A549 (cell line): ENCODE results near the gene ARIH2. TPM values are rescaled to one million over a fixed set of nuclear protein-coding genes. Genes with fewer than 3 reads are reported as not detected.

ENCODE experiments used
- ATAC-seq, 2 experiments: fragments of 200-7000 bp in 1 of 2; fragments of >200 bp in 1 of 2; cut with Nextera tagmentation in 1 of 2; cut with Tn5 transposase in 1 of 2; 3 replicates each; pipeline versions ENCODE4 v1.8.0 to v1.9.1; 2018 to 2020; ENCODE audit warnings: mild to moderate bottlenecking in 1 of 2, moderate library complexity in 1 of 2
- CTCF ChIA-PET: fragments of 300-600 bp; sonication (Branson Sonifier 250); formaldehyde crosslinking; extraction: SDS; loops from one replicate; lab custom pipeline; 2021; ENCODE audit warnings: antibody characterized with exemption, inconsistent platforms; lab: Yijun Ruan, JAX
- POLR2A ChIA-PET: fragments of 350-600 bp; formaldehyde crosslinking; extraction: SDS; loops from one replicate; lab custom pipeline; 2021; ENCODE audit warnings: antibody characterized with exemption, inconsistent platforms; lab: Yijun Ruan, JAX
- DNase-seq, 2 experiments: peaks; one replicate each; pipeline versions ENCODE4 v3.0.0 to v3.0.0-alpha.2; 2011 to 2016; ENCODE audit warnings: low read depth in 1 of 2, low spot score in 1 of 2
- FAIRE-seq: peaks from 2 replicates; lab custom pipeline; 2011; peaks lifted over from hg19 to GRCh38; lab: Jason Lieb, UNC
- H3K27ac ChIP-seq, 2 experiments: fragments of >200 bp; sonication (Bioruptor Twin); formaldehyde crosslinking; 3 replicates each; pipeline ENCODE4 v1.5.1; 2016 to 2017
- H3K4me1 ChIP-seq: fragments of >200 bp; sonication (Bioruptor Twin); formaldehyde crosslinking; 3 replicates; pipeline ENCODE4 v1.6.1; 2016
- H3K4me2 ChIP-seq: fragments of >200 bp; sonication (Bioruptor Twin); formaldehyde crosslinking; 3 replicates; pipeline ENCODE4 v1.6.1; 2016
- H3K4me3 ChIP-seq: fragments of >200 bp; sonication (Bioruptor Twin); formaldehyde crosslinking; 3 replicates; pipeline ENCODE4 v1.5.1; 2016
- H3K9me3 ChIP-seq: fragments of >200 bp; sonication (Bioruptor Twin); formaldehyde crosslinking; 3 replicates; pipeline ENCODE4 v1.6.1; 2016
- CBX8 ChIP-seq: fragments of 200-600 bp; sonication (generic); IDR thresholded peaks from 2 replicates; pipeline ENCODE4 v1.6.1; 2016
- CEBPB ChIP-seq, 2 experiments: fragments of >200 bp in 1 of 2; sonication (Bioruptor Twin) in 1 of 2; formaldehyde crosslinking in 1 of 2; IDR thresholded peaks; 2 replicates each; pipeline ENCODE4 v1.6.1; 2012 to 2016
- CHD2 ChIP-seq: fragments of 150-350 bp; IDR thresholded peaks from 2 replicates; pipeline ENCODE4 v1.6.1; 2014; ENCODE audit warnings: low read length; ENCODE audit not compliant: partially characterized antibody
- EHF ChIP-seq: fragments of 250-450 bp; sonication (Bioruptor Pico); IDR thresholded peaks from 2 replicates; pipeline ENCODE4 v1.5.0; 2020; ENCODE audit warnings: mild to moderate bottlenecking
- EP300 ChIP-seq, 2 experiments: fragments of >200 bp; sonication (Bioruptor Twin); formaldehyde crosslinking; IDR thresholded peaks; 2 replicates in 1 of 2; 3 replicates in 1 of 2; pipeline ENCODE4 v1.6.1; 2016 to 2017
- FOSL2 ChIP-seq, 2 experiments: fragments of 450-650 bp in 1 of 2; fragments of >200 bp in 1 of 2; sonication (Bioruptor Twin) in 1 of 2; formaldehyde crosslinking; IDR thresholded peaks; 2 replicates each; pipeline versions ENCODE4 v1.5.0 to v1.6.1; 2016 to 2020; ENCODE audit warnings: mild to moderate bottlenecking in 1 of 2, moderate library complexity in 1 of 2
- FOXS1 ChIP-seq: fragments of 250-450 bp; sonication (Bioruptor Pico); IDR thresholded peaks from 2 replicates; pipeline ENCODE4 v1.5.0; 2020; ENCODE audit warnings: mild to moderate bottlenecking, moderate library complexity
- HEYL ChIP-seq: fragments of 250-450 bp; sonication (Bioruptor Pico); IDR thresholded peaks from 2 replicates; pipeline ENCODE4 v1.8.0; 2021; ENCODE audit warnings: mild to moderate bottlenecking, moderate library complexity
- KDM5A ChIP-seq: fragments of 200-600 bp; sonication (generic); IDR thresholded peaks from 2 replicates; pipeline ENCODE4 v1.6.1; 2016; ENCODE audit warnings: antibody characterized with exemption, mild to moderate bottlenecking
- NR3C1 ChIP-seq: fragments of >200 bp; sonication (Bioruptor Twin); formaldehyde crosslinking; IDR thresholded peaks from 3 replicates; pipeline ENCODE4 v1.6.1; 2017
- PHF8 ChIP-seq: fragments of 200-600 bp; sonication (generic); IDR thresholded peaks from 2 replicates; pipeline ENCODE4 v1.6.1; 2016; ENCODE audit warnings: low read depth, mild to moderate bottlenecking, antibody characterized with exemption, moderate library complexity, borderline replicate concordance
- RFX5 ChIP-seq: fragments of 450-650 bp; IDR thresholded peaks from 2 replicates; pipeline ENCODE4 v1.7.1; 2014; ENCODE audit warnings: antibody characterized with exemption, mild to moderate bottlenecking, moderate library complexity
- SMC3 ChIP-seq: fragments of >200 bp; sonication (Bioruptor Twin); formaldehyde crosslinking; IDR thresholded peaks from 3 replicates; pipeline ENCODE4 v1.6.1; 2018; ENCODE audit warnings: inconsistent platforms
- SREBF2 ChIP-seq: fragments of 450-650 bp; IDR thresholded peaks from 2 replicates; pipeline ENCODE4 v1.6.1; 2014; ENCODE audit warnings: mild to moderate bottlenecking, moderate library complexity
- ZFP36 ChIP-seq: fragments of 450-650 bp; IDR thresholded peaks from 2 replicates; pipeline ENCODE4 v1.6.1; 2014; ENCODE audit warnings: borderline replicate concordance; ENCODE audit not compliant: partially characterized antibody
- ZNF302 ChIP-seq: fragments of 250-450 bp; sonication (Bioruptor Pico); IDR thresholded peaks from 2 replicates; pipeline ENCODE4 v1.9.0; 2021; ENCODE audit warnings: inconsistent platforms, mild to moderate bottlenecking, moderate library complexity
- ZSCAN20 ChIP-seq: fragments of 250-450 bp; sonication (Bioruptor Pico); IDR thresholded peaks from 2 replicates; pipeline ENCODE4 v1.8.0; 2022; ENCODE audit warnings: mild to moderate bottlenecking, moderate library complexity
- WGBS: methylation state at CpG from one replicate; pipeline ENCODE4 v1.1.6; 2017; ENCODE audit errors: missing lambda C conversion rate; 5-methylcytosine and 5-hydroxymethylcytosine counted together
- polyA plus RNA-seq, 4 experiments: library from polyadenylated mRNA; depleted of rRNA in 3 of 4; stranded (reverse); fragments of >200 nt; fragmentation: RNase III in 1 of 4; extraction: RNeasy Plus Mini Kit Qiagen cat#74134 plus additional on column Dnase treatment in 1 of 4; gene quantifications; 2 replicates in 3 of 4; 3 replicates in 1 of 4; pipeline ENCODE4 v1.2.3, GENCODE V29; 2011 to 2017
- TF ChIP-seq, protein P1 (sequence below): IDR thresholded peaks from 2 replicates; pipeline ENCODE4 v1.6.1; 2012
- TF ChIP-seq, protein P2 (sequence below): fragments of >200 bp; sonication (Bioruptor Twin); formaldehyde crosslinking; IDR thresholded peaks from 3 replicates; pipeline ENCODE4 v1.6.1; 2016
- TF ChIP-seq, protein P3 (sequence below): IDR thresholded peaks from 2 replicates; pipeline ENCODE4 v1.6.1; 2012; ENCODE audit warnings: low read depth, borderline replicate concordance

The ARIH2 gene
- polyA plus RNA-seq, 2 of the 4 experiments (the other 2 are of a cell fraction), result 52.4 to 88.8 TPM

DNA sequence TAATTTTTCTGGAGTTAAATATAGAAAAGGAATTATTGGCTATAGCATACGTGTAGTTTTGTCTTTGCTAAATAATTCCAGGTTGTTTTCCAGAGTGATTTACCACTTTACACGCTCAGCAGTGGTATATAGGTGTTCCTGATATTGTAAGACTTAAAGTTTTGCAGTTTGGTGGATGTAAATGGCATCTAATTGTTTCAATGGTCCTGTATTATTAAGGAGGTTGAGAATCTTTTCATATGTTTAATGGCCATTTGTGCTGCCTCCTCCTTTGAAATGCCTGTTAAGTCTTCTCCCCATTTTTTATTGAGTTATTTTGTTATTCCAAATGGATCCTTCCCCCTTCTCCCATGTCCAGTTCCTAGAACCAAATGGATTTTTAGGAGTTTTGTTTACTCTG lies 44.9 kb downstream of the ARIH2 start:
- Histone ChIP-seq H3K9me3 (no peaks in the 10 kb centered on the region), H3K4me3 (no peak overlapping the region), H3K27ac (no peak overlapping the region), H3K4me1 (no peaks in the 10 kb centered on the region), H3K4me2 (no peak overlapping the region)
- ATAC-seq, result no peak
- no peak for DNase-seq
- ChIA-PET CTCF (no interaction called here), POLR2A (no interaction called here)
- TF ChIP-seq, protein P1, sequence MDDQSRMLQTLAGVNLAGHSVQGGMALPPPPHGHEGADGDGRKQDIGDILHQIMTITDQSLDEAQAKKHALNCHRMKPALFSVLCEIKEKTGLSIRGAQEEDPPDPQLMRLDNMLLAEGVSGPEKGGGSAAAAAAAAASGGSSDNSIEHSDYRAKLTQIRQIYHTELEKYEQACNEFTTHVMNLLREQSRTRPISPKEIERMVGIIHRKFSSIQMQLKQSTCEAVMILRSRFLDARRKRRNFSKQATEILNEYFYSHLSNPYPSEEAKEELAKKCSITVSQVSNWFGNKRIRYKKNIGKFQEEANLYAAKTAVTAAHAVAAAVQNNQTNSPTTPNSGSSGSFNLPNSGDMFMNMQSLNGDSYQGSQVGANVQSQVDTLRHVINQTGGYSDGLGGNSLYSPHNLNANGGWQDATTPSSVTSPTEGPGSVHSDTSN, result no peak
- TF ChIP-seq NR3C1, result no peak
- no peak for TF ChIP-seq CBX8
- TF ChIP-seq ZSCAN20, result no peak
- no peak for TF ChIP-seq FOXS1 (CRISPR knock-in tag)
- no peak for TF ChIP-seq FOSL2 (IDR thresholded peaks at IDR 0.05)
- no peak for TF ChIP-seq FOSL2 (CRISPR knock-in tag; IDR thresholded peaks at IDR 0.05)
- no peak for TF ChIP-seq EHF (CRISPR knock-in tag)
- TF ChIP-seq KDM5A, result no peak
- no peak for TF ChIP-seq PHF8
- TF ChIP-seq EP300 (IDR thresholded peaks at IDR 0.05), result no peak
- TF ChIP-seq CEBPB (IDR thresholded peaks at IDR 0.05), result no peak
- TF ChIP-seq, protein P2, sequence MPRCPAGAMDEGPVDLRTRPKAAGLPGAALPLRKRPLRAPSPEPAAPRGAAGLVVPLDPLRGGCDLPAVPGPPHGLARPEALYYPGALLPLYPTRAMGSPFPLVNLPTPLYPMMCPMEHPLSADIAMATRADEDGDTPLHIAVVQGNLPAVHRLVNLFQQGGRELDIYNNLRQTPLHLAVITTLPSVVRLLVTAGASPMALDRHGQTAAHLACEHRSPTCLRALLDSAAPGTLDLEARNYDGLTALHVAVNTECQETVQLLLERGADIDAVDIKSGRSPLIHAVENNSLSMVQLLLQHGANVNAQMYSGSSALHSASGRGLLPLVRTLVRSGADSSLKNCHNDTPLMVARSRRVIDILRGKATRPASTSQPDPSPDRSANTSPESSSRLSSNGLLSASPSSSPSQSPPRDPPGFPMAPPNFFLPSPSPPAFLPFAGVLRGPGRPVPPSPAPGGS, result no peak
- no peak for TF ChIP-seq HEYL (CRISPR knock-in tag)
- no peak for TF ChIP-seq SREBF2
- TF ChIP-seq RFX5, result no peak
- WGBS, result 80% methylated on average over 2 of the region's 2 CpGs
- no peak for FAIRE-seq

DNA sequence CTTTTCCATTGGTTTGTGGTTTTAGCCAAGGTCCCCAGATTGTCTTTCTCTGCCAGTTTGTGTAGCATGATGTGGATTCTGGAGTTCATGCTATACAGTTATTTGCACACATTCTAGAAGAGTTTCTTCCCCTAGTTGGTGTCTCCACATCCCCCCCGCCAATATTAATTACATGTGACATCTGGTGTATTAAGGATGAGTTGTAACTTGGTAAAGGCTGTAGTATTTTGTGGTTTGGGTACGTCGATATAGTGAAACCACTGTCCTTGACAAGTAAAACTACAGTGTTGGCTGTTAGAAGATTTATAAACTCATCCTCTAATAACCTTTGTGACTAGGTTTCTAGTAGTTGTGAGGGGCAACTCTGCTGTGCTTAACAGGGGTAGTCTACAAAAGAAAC lies 47.7 kb downstream of the ARIH2 start:
- ATAC-seq, result no peak
- no peak overlapping the region for H3K27ac ChIP-seq
- POLR2A ChIA-PET, result no interaction called here
- H3K4me3 ChIP-seq, result no peak overlapping the region
- H3K9me3 ChIP-seq, result no peaks in the 10 kb centered on the region
- WGBS, result 98% methylated on average over 3 of the region's 3 CpGs
- DNase-seq, result no peak
- no peaks in the 10 kb centered on the region for H3K4me1 ChIP-seq
- no peak overlapping the region for H3K4me2 ChIP-seq
- no peak for FAIRE-seq
- CTCF ChIA-PET, result no interaction called here
- no peak for TF ChIP-seq NR3C1
- no peak for TF ChIP-seq CHD2
- TF ChIP-seq SMC3, result no peak
- TF ChIP-seq, protein P3, sequence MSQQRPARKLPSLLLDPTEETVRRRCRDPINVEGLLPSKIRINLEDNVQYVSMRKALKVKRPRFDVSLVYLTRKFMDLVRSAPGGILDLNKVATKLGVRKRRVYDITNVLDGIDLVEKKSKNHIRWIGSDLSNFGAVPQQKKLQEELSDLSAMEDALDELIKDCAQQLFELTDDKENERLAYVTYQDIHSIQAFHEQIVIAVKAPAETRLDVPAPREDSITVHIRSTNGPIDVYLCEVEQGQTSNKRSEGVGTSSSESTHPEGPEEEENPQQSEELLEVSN, result no peak
- no peak for TF ChIP-seq ZNF302 (CRISPR knock-in tag)
- TF ChIP-seq EHF (CRISPR knock-in tag), result no peak

DNA sequence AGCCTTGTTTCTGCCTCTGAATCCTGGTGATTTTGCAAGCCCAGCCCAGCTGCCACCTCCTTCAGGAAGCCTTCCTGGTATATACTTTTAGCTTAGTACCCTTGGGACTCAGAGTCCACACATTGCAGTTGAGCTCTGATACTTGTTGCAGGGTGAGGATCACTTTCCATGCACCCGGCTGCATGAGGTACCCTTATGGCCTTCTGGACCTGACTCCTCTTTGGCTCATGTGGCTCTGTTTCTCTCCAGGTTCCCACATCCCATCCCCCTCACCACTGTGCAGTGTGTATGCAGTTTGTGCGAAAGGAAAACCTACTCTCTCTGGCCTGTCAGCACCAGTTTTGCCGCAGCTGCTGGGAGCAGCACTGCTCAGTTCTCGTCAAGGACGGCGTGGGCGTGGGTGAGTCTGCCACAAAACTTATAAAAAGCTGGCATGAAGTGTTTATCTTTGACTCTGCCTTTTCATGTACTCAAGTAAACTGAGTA lies 48.3 kb downstream of the ARIH2 start:
- H3K4me1 ChIP-seq, result no peaks in the 10 kb centered on the region
- FAIRE-seq (no peak), DNase-seq (no peak), ATAC-seq (no peak)
- 95% methylated on average over 6 of the region's 7 CpGs for WGBS
- no peaks in the 10 kb centered on the region for H3K9me3 ChIP-seq
- no peak overlapping the region for H3K4me3 ChIP-seq
- no peak overlapping the region for H3K4me2 ChIP-seq
- TF ChIP-seq CEBPB (IDR thresholded peaks at IDR 0.05) (no peak), ZFP36 (peak; percentile 29)
- POLR2A ChIA-PET, result no interaction called here
- H3K27ac ChIP-seq, result no peak overlapping the region
- CTCF ChIA-PET, result no interaction called here
